HEK293 (cell line): Measurements from ENCODE around the gene BTF3L4.

Experiments
- CTCF ChIA-PET: fragments of 350-600 bp; formaldehyde crosslinking; extraction: SDS; loops from one replicate; lab custom pipeline; 2021; ENCODE audit warnings: antibody characterized with exemption; lab: Yijun Ruan, JAX
- POLR2A ChIA-PET: fragments of 300-600 bp; formaldehyde crosslinking; extraction: SDS; loops from one replicate; lab custom pipeline; 2020; ENCODE audit warnings: antibody characterized with exemption, inconsistent platforms; lab: Yijun Ruan, JAX
- H3K27ac ChIP-seq: fragments of 200-500 bp; sonication (Bioruptor generic); 2 replicates; pipeline ENCODE4 v1.5.1; 2014; ENCODE audit warnings: low read depth, low read length, control low read depth, inconsistent platforms; ENCODE audit errors: extremely low read depth
- H3K36me3 ChIP-seq, 2 experiments: fragments of 200-500 bp in 1 of 2; sonication (Bioruptor generic) in 1 of 2; 1 replicate in 1 of 2; 2 replicates in 1 of 2; pipeline ENCODE4 v1.5.1; 2014 to 2017; ENCODE audit warnings: inconsistent platforms in 2 of 2, low read length in 2 of 2; ENCODE audit not compliant: control insufficient read depth in 2 of 2, insufficient read depth in 1 of 2
- H3K4me1 ChIP-seq: fragments of 200-500 bp; sonication (Bioruptor generic); 2 replicates; pipeline ENCODE4 v1.5.1; 2014; ENCODE audit warnings: mild to moderate bottlenecking, low read length, inconsistent platforms; ENCODE audit not compliant: control insufficient read depth, insufficient read depth
- H3K4me3 ChIP-seq: 2 replicates; pipeline ENCODE4 v1.5.1; 2011; ENCODE audit warnings: low read depth, mild to moderate bottlenecking, control low read depth, low read length, moderate library complexity
- H3K9me3 ChIP-seq: fragments of 200-500 bp; sonication (Bioruptor generic); 2 replicates; pipeline ENCODE4 v1.5.1; 2014; ENCODE audit warnings: low read depth, low read length, inconsistent platforms; ENCODE audit not compliant: control insufficient read depth, insufficient read depth
- ATF2 ChIP-seq: fragments of 450-650 bp; formaldehyde crosslinking; IDR thresholded peaks from 2 replicates; pipeline ENCODE4 v1.5.1; 2016; ENCODE audit warnings: missing biosample characterization, missing genetic modification characterization, low read depth
- EGR2 ChIP-seq: fragments of 450-650 bp; formaldehyde crosslinking; IDR thresholded peaks from 2 replicates; pipeline ENCODE4 v1.5.1; 2016; ENCODE audit warnings: low read depth, missing biosample characterization, missing genetic modification characterization
- GLIS1 ChIP-seq: fragments of 450-650 bp; formaldehyde crosslinking; IDR thresholded peaks from 2 replicates; pipeline ENCODE4 v1.5.1; 2016; ENCODE audit warnings: missing biosample characterization, missing genetic modification characterization
- INSM2 ChIP-seq: fragments of 450-650 bp; formaldehyde crosslinking; IDR thresholded peaks from 2 replicates; pipeline ENCODE4 v1.5.1; 2016; ENCODE audit warnings: missing biosample characterization, missing genetic modification characterization
- KLF16 ChIP-seq: fragments of 450-650 bp; formaldehyde crosslinking; IDR thresholded peaks from 2 replicates; pipeline ENCODE4 v1.5.1; 2017; ENCODE audit warnings: missing biosample characterization, missing genetic modification characterization
- OVOL3 ChIP-seq: fragments of 450-650 bp; formaldehyde crosslinking; IDR thresholded peaks from 2 replicates; pipeline ENCODE4 v1.5.1; 2016; ENCODE audit warnings: missing biosample characterization, missing genetic modification characterization
- PATZ1 ChIP-seq: fragments of 450-650 bp; formaldehyde crosslinking; IDR thresholded peaks from 2 replicates; pipeline ENCODE4 v1.5.1; 2016; ENCODE audit warnings: missing biosample characterization, missing genetic modification characterization
- PRDM10 ChIP-seq: fragments of 450-650 bp; formaldehyde crosslinking; IDR thresholded peaks from 2 replicates; pipeline ENCODE4 v1.5.1; 2016; ENCODE audit warnings: missing biosample characterization, missing genetic modification characterization
- SCRT1 ChIP-seq: fragments of 450-650 bp; formaldehyde crosslinking; IDR thresholded peaks from 2 replicates; pipeline ENCODE4 v1.5.1; 2016; ENCODE audit warnings: missing biosample characterization, missing genetic modification characterization, borderline replicate concordance
- YY2 ChIP-seq: fragments of 450-650 bp; formaldehyde crosslinking; IDR thresholded peaks from 2 replicates; pipeline ENCODE4 v1.5.1; 2016; ENCODE audit warnings: missing biosample characterization, missing genetic modification characterization
- ZBTB10 ChIP-seq: fragments of 450-650 bp; formaldehyde crosslinking; IDR thresholded peaks from 2 replicates; pipeline ENCODE4 v1.5.1; 2016; ENCODE audit warnings: missing biosample characterization, missing genetic modification characterization
- ZBTB11 ChIP-seq: fragments of 450-650 bp; formaldehyde crosslinking; conservative IDR thresholded peaks from 2 replicates; pipeline ENCODE4 v1.5.1; 2016; ENCODE audit warnings: low read depth, missing biosample characterization, missing genetic modification characterization
- ZNF341 ChIP-seq: fragments of 450-650 bp; formaldehyde crosslinking; IDR thresholded peaks from 2 replicates; pipeline ENCODE4; 2016; ENCODE audit warnings: low read depth, missing biosample characterization, missing genetic modification characterization
- ZNF585B ChIP-seq: fragments of 450-650 bp; formaldehyde crosslinking; IDR thresholded peaks from 2 replicates; pipeline ENCODE4 v1.5.1; 2016; ENCODE audit warnings: missing biosample characterization, missing genetic modification characterization
- ZNF639 ChIP-seq: fragments of 450-650 bp; formaldehyde crosslinking; IDR thresholded peaks from 2 replicates; pipeline ENCODE4 v1.5.1; 2016; ENCODE audit warnings: missing biosample characterization, missing genetic modification characterization
- ZNF785 ChIP-seq: fragments of 450-650 bp; formaldehyde crosslinking; IDR thresholded peaks from 2 replicates; pipeline ENCODE4 v1.5.1; 2016; ENCODE audit warnings: missing biosample characterization, missing genetic modification characterization
- TF ChIP-seq, protein P1 (sequence below): fragments of 450-650 bp; formaldehyde crosslinking; IDR thresholded peaks from 2 replicates; pipeline ENCODE4 v1.5.1; 2016; ENCODE audit warnings: missing biosample characterization, missing genetic modification characterization

Gene BTF3L4

DNA sequence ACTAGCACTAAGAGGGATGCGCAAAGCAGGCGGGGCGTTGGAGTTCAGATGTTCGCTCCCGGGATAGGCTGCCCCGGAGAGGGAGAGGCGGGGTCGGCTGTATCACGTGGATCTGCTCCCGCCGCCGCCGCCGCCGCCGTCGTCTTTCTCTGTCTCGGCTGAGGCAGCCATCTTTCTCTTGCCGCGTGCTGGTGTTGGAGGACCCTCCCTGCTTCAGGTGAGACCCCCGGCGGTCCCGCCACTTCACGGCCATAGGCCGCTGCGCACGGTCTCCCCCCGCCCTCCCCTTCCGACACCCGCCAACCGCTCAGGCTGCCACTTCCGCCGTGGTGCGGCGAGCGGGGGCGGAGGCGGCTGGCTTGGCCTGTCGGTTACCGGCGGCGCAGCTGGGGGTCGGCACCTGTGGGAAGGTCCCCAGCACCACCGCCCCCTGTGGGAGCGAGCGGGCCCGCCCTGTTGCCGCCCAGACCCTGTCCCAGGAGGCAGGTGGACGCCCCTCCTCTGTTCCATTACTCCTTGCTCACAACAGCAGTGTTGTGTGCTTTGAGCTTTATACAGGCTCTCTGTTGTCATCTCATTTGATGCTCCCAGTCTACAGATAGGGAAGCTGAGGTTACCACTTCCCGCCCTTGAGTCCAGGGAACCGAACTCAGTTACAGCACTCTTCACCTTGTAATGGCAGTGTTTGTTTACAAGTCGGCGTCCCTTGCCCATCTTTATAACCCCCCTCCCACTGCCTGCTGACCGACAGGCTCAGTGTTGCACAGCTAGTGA lies at the start of gene BTF3L4:
TSS of gene BTF3L4 (plus strand) at position 133 of the 774 bp plus-strand sequence. CDS start 3,553 bp downstream, outside the sequence.
- ChIA-PET POLR2A (interaction anchor here (0.5 to 3.1 kb wide), 13 partner anchors 13 to 439 kb away, joined by 3 to 30 read pairs (median 4); partner anchors contain the start of genes CC2D1B, KTI12, ORC1 and PRPF38A), CTCF (no interaction called here)
- Histone ChIP-seq H3K4me3 (peak within 1 kb of the TSS; percentile 91), H3K9me3 (no peaks in the 10 kb centered on the region), H3K36me3 (peaks cover 12 to 36% of the 10 kb centered on the region in 2 experiments), H3K4me1 (peaks cover 11% of the 10 kb centered on the region; the same call in 1 of the 2 replicates), H3K27ac (peak within 1 kb of the TSS; percentile 84)
- peak; percentile 48; the same call in 1 of the 2 replicates for TF ChIP-seq YY2 (tag by site-specific recombination)
- TF ChIP-seq EGR2 (tag by site-specific recombination): peak; percentile 92
- TF ChIP-seq PRDM10: 0 out of 2 replicates have a peak, but pooled peaks have one; percentile 32
- peak; percentile 74 for TF ChIP-seq PATZ1 (tag by site-specific recombination)
- TF ChIP-seq ZNF785 (tag by site-specific recombination): no peak
- TF ChIP-seq, protein P1, sequence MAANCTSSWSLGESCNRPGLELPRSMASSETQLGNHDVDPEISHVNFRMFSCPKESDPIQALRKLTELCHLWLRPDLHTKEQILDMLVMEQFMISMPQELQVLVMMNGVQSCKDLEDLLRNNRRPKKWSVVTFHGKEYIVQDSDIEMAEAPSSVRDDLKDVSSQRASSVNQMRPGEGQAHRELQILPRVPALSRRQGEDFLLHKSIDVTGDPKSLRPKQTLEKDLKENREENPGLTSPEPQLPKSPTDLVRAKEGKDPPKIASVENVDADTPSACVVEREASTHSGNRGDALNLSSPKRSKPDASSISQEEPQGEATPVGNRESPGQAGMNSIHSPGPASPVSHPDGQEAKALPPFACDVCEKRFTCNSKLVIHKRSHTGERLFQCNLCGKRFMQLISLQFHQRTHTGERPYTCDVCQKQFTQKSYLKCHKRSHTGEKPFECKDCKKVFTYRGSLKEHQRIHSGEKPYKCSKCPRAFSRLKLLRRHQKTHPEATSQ: 0 out of 2 replicates have a peak, but pooled peaks have one; percentile 73
- no peak for TF ChIP-seq ZBTB10 (tag by site-specific recombination)
- TF ChIP-seq SCRT1 (tag by site-specific recombination): peak; percentile 89
- TF ChIP-seq KLF16 (tag by site-specific recombination): peak; percentile 84
- TF ChIP-seq ATF2 (tag by site-specific recombination): no peak
- TF ChIP-seq ZNF585B (tag by site-specific recombination): no peak
- no peak for TF ChIP-seq ZNF639 (tag by site-specific recombination)
- TF ChIP-seq OVOL3: no peak
- peak; percentile 97 for TF ChIP-seq GLIS1 (tag by site-specific recombination)
- peak; percentile 78 for TF ChIP-seq ZNF341
- TF ChIP-seq INSM2 (tag by site-specific recombination): no peak
- peak; percentile 72 for TF ChIP-seq ZBTB11 (tag by site-specific recombination)
